ENCODE results near the gene MPHOSPH9.

MPHOSPH9 gene

GRCh38 chr12:123122626-123123025 lies 110.3 kb downstream of the MPHOSPH9 start:
- peak overlapping the region; percentile 92 for H3K27ac Mint-ChIP-seq
- H3K36me3 Mint-ChIP-seq (ENCODE audit: low read depth): peaks cover 5% of the 10 kb centered on the region
- H3K9me3 Mint-ChIP-seq: no peaks in the 10 kb centered on the region
- no peaks in the 10 kb centered on the region for H3K27me3 Mint-ChIP-seq (ENCODE audit: low read depth)
- H3K4me1 Mint-ChIP-seq (ENCODE audit: low read depth): peaks cover 41% of the 10 kb centered on the region
- peak overlapping the region; percentile 65 for H3K4me3 Mint-ChIP-seq

- H3K27me3 Mint-ChIP-seq (ENCODE audit: low read depth): no peaks in the 10 kb centered on the region
- H3K36me3 Mint-ChIP-seq (ENCODE audit: low read depth): peaks cover 5% of the 10 kb centered on the region
- peak overlapping the region; percentile 92 for H3K27ac Mint-ChIP-seq
- H3K9me3 Mint-ChIP-seq: no peaks in the 10 kb centered on the region
- H3K4me3 Mint-ChIP-seq: peak overlapping the region; percentile 65
- H3K4me1 Mint-ChIP-seq (ENCODE audit: low read depth): peaks cover 41% of the 10 kb centered on the region
Measured at GRCh38 chr12:123121670-123122069, 111.3 kb downstream of the MPHOSPH9 start.

- Mint-ChIP-seq H3K36me3 (ENCODE audit: low read depth) (peaks cover 4% of the 10 kb centered on the region), H3K27ac (peak overlapping the region; percentile 92), H3K4me3 (peak overlapping the region; percentile 53), H3K27me3 (ENCODE audit: low read depth) (no peaks in the 10 kb centered on the region), H3K9me3 (no peaks in the 10 kb centered on the region), H3K4me1 (ENCODE audit: low read depth) (peaks cover 49% of the 10 kb centered on the region)
Measured at GRCh38 chr12:123120452-123121166, 112.3 kb downstream of the MPHOSPH9 start.

GRCh38 chr12:123119808-123120207 lies 113.1 kb downstream of the MPHOSPH9 start:
- Mint-ChIP-seq H3K27ac (peak overlapping the region; percentile 92), H3K9me3 (no peaks in the 10 kb centered on the region), H3K4me1 (ENCODE audit: low read depth) (peaks cover 56% of the 10 kb centered on the region), H3K36me3 (ENCODE audit: low read depth) (peaks cover 4% of the 10 kb centered on the region), H3K27me3 (ENCODE audit: low read depth) (no peaks in the 10 kb centered on the region), H3K4me3 (peak overlapping the region; percentile 34)

- Mint-ChIP-seq H3K4me3 (no peak overlapping the region), H3K27me3 (ENCODE audit: low read depth) (no peaks in the 10 kb centered on the region), H3K9me3 (no peaks in the 10 kb centered on the region), H3K4me1 (ENCODE audit: low read depth) (peaks cover 58% of the 10 kb centered on the region), H3K36me3 (ENCODE audit: low read depth) (peaks cover 4% of the 10 kb centered on the region), H3K27ac (no peak overlapping the region)
Measured at GRCh38 chr12:123118497-123118896, 114.4 kb downstream of the MPHOSPH9 start.

- H3K4me3 Mint-ChIP-seq: no peak overlapping the region
- H3K36me3 Mint-ChIP-seq (ENCODE audit: low read depth): peaks cover 4% of the 10 kb centered on the region
- H3K9me3 Mint-ChIP-seq: no peaks in the 10 kb centered on the region
- peak overlapping the region; percentile 45 for H3K27ac Mint-ChIP-seq
- H3K4me1 Mint-ChIP-seq (ENCODE audit: low read depth): peaks cover 32% of the 10 kb centered on the region
- no peaks in the 10 kb centered on the region for H3K27me3 Mint-ChIP-seq (ENCODE audit: low read depth)
Measured at GRCh38 chr12:123115409-123116121, 117.4 kb downstream of the MPHOSPH9 start.

- Mint-ChIP-seq H3K27ac (peak overlapping the region; percentile 45), H3K36me3 (ENCODE audit: low read depth) (peaks cover 5% of the 10 kb centered on the region), H3K4me1 (ENCODE audit: low read depth) (peaks cover 22% of the 10 kb centered on the region), H3K27me3 (ENCODE audit: low read depth) (no peaks in the 10 kb centered on the region), H3K9me3 (no peaks in the 10 kb centered on the region), H3K4me3 (no peak overlapping the region)
Measured at GRCh38 chr12:123114304-123115083, 118.4 kb downstream of the MPHOSPH9 start.

- peaks cover 8% of the 10 kb centered on the region for H3K36me3 Mint-ChIP-seq (ENCODE audit: low read depth)
- no peaks in the 10 kb centered on the region for H3K9me3 Mint-ChIP-seq
- no peak overlapping the region for H3K4me3 Mint-ChIP-seq
- no peak overlapping the region for H3K27ac Mint-ChIP-seq
- H3K4me1 Mint-ChIP-seq (ENCODE audit: low read depth): peaks cover 23% of the 10 kb centered on the region
- H3K27me3 Mint-ChIP-seq (ENCODE audit: low read depth): no peaks in the 10 kb centered on the region
Measured at GRCh38 chr12:123113026-123113425, 119.9 kb downstream of the MPHOSPH9 start.

- peaks cover 37% of the 10 kb centered on the region for H3K4me1 Mint-ChIP-seq (ENCODE audit: low read depth)
- no peaks in the 10 kb centered on the region for H3K9me3 Mint-ChIP-seq
- no peak overlapping the region for H3K4me3 Mint-ChIP-seq
- H3K27ac Mint-ChIP-seq: no peak overlapping the region
- H3K27me3 Mint-ChIP-seq (ENCODE audit: low read depth): no peaks in the 10 kb centered on the region
- peaks cover 16% of the 10 kb centered on the region for H3K36me3 Mint-ChIP-seq (ENCODE audit: low read depth)
Measured at GRCh38 chr12:123111498-123112165, 121.3 kb downstream of the MPHOSPH9 start.

GRCh38 chr12:123109319-123109772 lies 123.6 kb downstream of the MPHOSPH9 start:
- Mint-ChIP-seq H3K27ac (no peak overlapping the region), H3K4me1 (ENCODE audit: low read depth) (peaks cover 39% of the 10 kb centered on the region), H3K9me3 (no peaks in the 10 kb centered on the region), H3K27me3 (ENCODE audit: low read depth) (no peaks in the 10 kb centered on the region), H3K4me3 (no peak overlapping the region), H3K36me3 (ENCODE audit: low read depth) (peaks cover 22% of the 10 kb centered on the region)

GRCh38 chr12:123108682-123109066 lies 124.3 kb downstream of the MPHOSPH9 start:
- H3K27me3 Mint-ChIP-seq (ENCODE audit: low read depth): no peaks in the 10 kb centered on the region
- H3K4me3 Mint-ChIP-seq: no peak overlapping the region
- H3K36me3 Mint-ChIP-seq (ENCODE audit: low read depth): peaks cover 22% of the 10 kb centered on the region
- H3K27ac Mint-ChIP-seq: peak overlapping the region; percentile 31
- no peaks in the 10 kb centered on the region for H3K9me3 Mint-ChIP-seq
- H3K4me1 Mint-ChIP-seq (ENCODE audit: low read depth): peaks cover 39% of the 10 kb centered on the region

GRCh38 chr12:123107926-123108681 lies 124.8 kb downstream of the MPHOSPH9 start:
- H3K36me3 Mint-ChIP-seq (ENCODE audit: low read depth): peaks cover 22% of the 10 kb centered on the region
- peak overlapping the region; percentile 43 for H3K4me3 Mint-ChIP-seq
- peaks cover 39% of the 10 kb centered on the region for H3K4me1 Mint-ChIP-seq (ENCODE audit: low read depth)
- H3K27ac Mint-ChIP-seq: peak overlapping the region; percentile 92
- H3K9me3 Mint-ChIP-seq: no peaks in the 10 kb centered on the region
- H3K27me3 Mint-ChIP-seq (ENCODE audit: low read depth): no peaks in the 10 kb centered on the region

GRCh38 chr12:123106640-123107359 lies 126.1 kb downstream of the MPHOSPH9 start:
- Mint-ChIP-seq H3K9me3 (no peaks in the 10 kb centered on the region), H3K27ac (peak overlapping the region; percentile 92), H3K36me3 (ENCODE audit: low read depth) (peaks cover 22% of the 10 kb centered on the region), H3K4me1 (ENCODE audit: low read depth) (peaks cover 52% of the 10 kb centered on the region), H3K4me3 (peak overlapping the region; percentile 43), H3K27me3 (ENCODE audit: low read depth) (no peaks in the 10 kb centered on the region)

All from T-helper 1 cell treated with Interleukin-12 subunit alpha and Interleukin-12 subunit beta and Interleukin-4 antibody, amounts not matched to agents 30 μg/mL and 1 μg/mL, for 36 hours (primary cell).